ENCODE measurements around the gene HPCAL4.

- TF ChIP-seq CTCF (IDR thresholded peaks at IDR 0.05) = no peak
- TF ChIP-seq POLR2A (IDR thresholded peaks at IDR 0.05) = no peak
Observed at GRCh38 chr1:39666772-39667171, 24.5 kb downstream of the HPCAL4 start.
